ENCODE measurements around the gene EPG5.

DNA sequence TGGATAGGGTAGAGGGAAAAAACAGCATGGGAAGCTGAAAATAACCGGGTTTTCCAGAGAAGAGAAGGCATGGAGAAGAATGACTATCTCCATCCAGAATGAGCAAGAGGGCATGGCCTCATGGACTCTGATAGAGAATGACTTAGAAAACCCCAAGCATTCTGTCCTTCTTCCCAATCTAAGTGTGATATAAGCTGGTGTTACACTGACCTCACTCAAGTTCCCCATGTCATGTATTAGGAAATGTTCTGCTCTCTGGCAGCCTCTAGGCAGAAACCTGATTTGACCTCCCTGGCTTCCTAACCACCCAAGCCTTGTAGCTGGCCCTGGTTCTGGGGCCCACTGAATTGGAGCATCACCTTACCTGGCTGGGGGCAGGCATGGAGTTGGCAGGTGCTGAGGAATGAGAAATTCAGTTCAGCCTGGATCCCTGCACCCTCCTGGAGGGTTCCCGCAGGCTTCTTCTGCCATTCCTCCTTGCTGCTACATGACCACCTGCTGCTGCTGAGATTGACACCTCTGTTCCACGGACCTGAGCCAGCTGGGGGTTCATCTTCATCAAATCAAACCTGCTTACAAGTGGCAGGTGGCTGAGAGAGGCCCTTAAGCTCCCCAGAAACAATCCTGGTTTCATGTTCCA is 146.9 kb downstream of the EPG5 start:
- TF ChIP-seq, protein P1, sequence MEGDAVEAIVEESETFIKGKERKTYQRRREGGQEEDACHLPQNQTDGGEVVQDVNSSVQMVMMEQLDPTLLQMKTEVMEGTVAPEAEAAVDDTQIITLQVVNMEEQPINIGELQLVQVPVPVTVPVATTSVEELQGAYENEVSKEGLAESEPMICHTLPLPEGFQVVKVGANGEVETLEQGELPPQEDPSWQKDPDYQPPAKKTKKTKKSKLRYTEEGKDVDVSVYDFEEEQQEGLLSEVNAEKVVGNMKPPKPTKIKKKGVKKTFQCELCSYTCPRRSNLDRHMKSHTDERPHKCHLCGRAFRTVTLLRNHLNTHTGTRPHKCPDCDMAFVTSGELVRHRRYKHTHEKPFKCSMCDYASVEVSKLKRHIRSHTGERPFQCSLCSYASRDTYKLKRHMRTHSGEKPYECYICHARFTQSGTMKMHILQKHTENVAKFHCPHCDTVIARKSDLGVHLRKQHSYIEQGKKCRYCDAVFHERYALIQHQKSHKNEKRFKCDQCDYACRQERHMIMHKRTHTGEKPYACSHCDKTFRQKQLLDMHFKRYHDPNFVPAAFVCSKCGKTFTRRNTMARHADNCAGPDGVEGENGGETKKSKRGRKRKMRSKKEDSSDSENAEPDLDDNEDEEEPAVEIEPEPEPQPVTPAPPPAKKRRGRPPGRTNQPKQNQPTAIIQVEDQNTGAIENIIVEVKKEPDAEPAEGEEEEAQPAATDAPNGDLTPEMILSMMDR (IDR thresholded peaks at IDR 0.05), result no peak
- no peak for TF ChIP-seq POLR2A (IDR thresholded peaks at IDR 0.05)
